Astrocyte of the cerebellum (primary cell): Measurements from ENCODE around the gene MYCN.

Source experiments
- DNase-seq: peaks from one replicate; pipeline ENCODE4 v3.0.0-alpha.2; 2011; ENCODE audit warnings: low read depth
- H3K4me3 ChIP-seq: 2 replicates; pipeline ENCODE4 v1.5.1; 2011; ENCODE audit warnings: mild to moderate bottlenecking, low read depth, low read length, moderate library complexity
- CTCF ChIP-seq: IDR thresholded peaks from 2 replicates; pipeline ENCODE4 v1.5.1; 2012; ENCODE audit warnings: low read length, low read depth, moderate library complexity, mild to moderate bottlenecking; ENCODE audit errors: missing control alignments
- in situ Hi-C: cut with HindIII; loops from 2 replicates; pipeline ENCODE4 v1.10.0; 2017; ENCODE audit warnings: low sequenced_read_pairs

MYCN gene

GRCh38 chr2:15944325-15945017, 4.1 kb downstream of the MYCN start:
- in situ Hi-C loops = no loop called here
- no peak overlapping the region for H3K4me3 ChIP-seq
- no peak for DNase-seq
- no peak for TF ChIP-seq CTCF

DNA sequence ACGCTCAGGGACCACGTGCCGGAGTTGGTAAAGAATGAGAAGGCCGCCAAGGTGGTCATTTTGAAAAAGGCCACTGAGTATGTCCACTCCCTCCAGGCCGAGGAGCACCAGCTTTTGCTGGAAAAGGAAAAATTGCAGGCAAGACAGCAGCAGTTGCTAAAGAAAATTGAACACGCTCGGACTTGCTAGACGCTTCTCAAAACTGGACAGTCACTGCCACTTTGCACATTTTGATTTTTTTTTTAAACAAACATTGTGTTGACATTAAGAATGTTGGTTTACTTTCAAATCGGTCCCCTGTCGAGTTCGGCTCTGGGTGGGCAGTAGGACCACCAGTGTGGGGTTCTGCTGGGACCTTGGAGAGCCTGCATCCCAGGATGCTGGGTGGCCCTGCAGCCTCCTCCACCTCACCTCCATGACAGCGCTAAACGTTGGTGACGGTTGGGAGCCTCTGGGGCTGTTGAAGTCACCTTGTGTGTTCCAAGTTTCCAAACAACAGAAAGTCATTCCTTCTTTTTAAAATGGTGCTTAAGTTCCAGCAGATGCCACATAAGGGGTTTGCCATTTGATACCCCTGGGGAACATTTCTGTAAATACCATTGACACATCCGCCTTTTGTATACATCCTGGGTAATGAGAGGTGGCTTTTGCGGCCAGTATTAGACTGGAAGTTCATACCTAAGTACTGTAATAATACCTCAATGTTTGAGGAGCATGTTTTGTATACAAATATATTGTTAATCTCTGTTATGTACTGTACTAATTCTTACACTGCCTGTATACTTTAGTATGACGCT, 5.8 kb downstream of the MYCN start:
- H3K4me3 ChIP-seq = no peak overlapping the region
- in situ Hi-C loops = no loop called here
- no peak for DNase-seq
- no peak for TF ChIP-seq CTCF

- DNase-seq = no peak
- TF ChIP-seq CTCF = no peak
- in situ Hi-C loops = no loop called here
- no peak overlapping the region for H3K4me3 ChIP-seq
These were observed 6.6 kb downstream of the MYCN start for GRCh38 chr2:15946983-15947382.

- in situ Hi-C loops = no loop called here
- DNase-seq = no peak
These were observed 7.1 kb downstream of the MYCN start for GRCh38 chr2:15947431-15947830.

DNA sequence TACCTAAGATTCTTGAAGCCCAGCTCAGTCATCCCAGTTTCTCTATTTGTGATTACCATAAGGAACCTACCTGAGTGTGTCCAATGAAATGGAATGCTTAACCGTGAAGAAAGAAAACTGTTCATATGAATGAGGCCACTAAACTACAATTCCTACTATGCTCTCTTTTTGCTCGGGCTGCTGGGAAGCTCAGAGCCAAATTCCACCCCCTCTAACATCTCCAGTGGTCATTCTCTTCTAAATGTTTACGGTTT, 8.3 kb downstream of the MYCN start:
- no peak overlapping the region for H3K4me3 ChIP-seq
- no peak for DNase-seq
- no peak for TF ChIP-seq CTCF
- in situ Hi-C loops = no loop called here

More at GRCh38 chr2:15947431-15947830, 7.1 kb downstream of the MYCN start:
- no peak for TF ChIP-seq CTCF
- H3K4me3 ChIP-seq = no peak overlapping the region

- no peak overlapping the region for H3K4me3 ChIP-seq
- in situ Hi-C loops = no loop called here
- no peak for DNase-seq
- TF ChIP-seq CTCF = no peak
These were observed 8.8 kb downstream of the MYCN start for GRCh38 chr2:15949126-15949525.
